HG03354 (cell line): ENCODE data around the gene MOB3C.

ENCODE experiments used
- ATAC-seq: cut with Tn5 transposase; IDR thresholded peaks from one replicate; pipeline ENCODE4 v1.9.1; 2021; ENCODE audit warnings: mild to moderate bottlenecking; ENCODE audit not compliant: unreplicated experiment, poor library complexity, severe bottlenecking

The MOB3C gene

GRCh38 chr1:46611691-46612221, 4.9 kb downstream of the MOB3C start:
- ATAC-seq: no peak

- no peak for ATAC-seq
Measured at GRCh38 chr1:46607345-46608130, 9.1 kb downstream of the MOB3C start.

GRCh38 chr1:46606255-46606965, 10.2 kb downstream of the MOB3C start:
- no peak for ATAC-seq

GRCh38 chr1:46605232-46605631, 11.4 kb downstream of the MOB3C start:
- no peak for ATAC-seq

- peak; percentile 96 for ATAC-seq
Measured at GRCh38 chr1:46603858-46604549, 12.6 kb downstream of the MOB3C start, which contains the start of gene MKNK1. MKNK1 (minus strand) TSS chr1:46604268; CDS start chr1:46583327, 20,941 bp downstream.

GRCh38 chr1:46603481-46603857, 13.1 kb downstream of the MOB3C start:
- ATAC-seq: no peak

- ATAC-seq: no peak
Measured at GRCh38 chr1:46601257-46602007, 15.2 kb downstream of the MOB3C start.

- no peak for ATAC-seq
Measured at GRCh38 chr1:46599059-46599970, 17.3 kb downstream of the MOB3C start.

GRCh38 chr1:46596846-46597245, 19.8 kb downstream of the MOB3C start:
- no peak for ATAC-seq

- ATAC-seq: no peak
Measured at GRCh38 chr1:46596036-46596435, 20.6 kb downstream of the MOB3C start.

- ATAC-seq: no peak
Measured at GRCh38 chr1:46595127-46595526, 21.5 kb downstream of the MOB3C start.

GRCh38 chr1:46594063-46594462, 22.5 kb downstream of the MOB3C start:
- no peak for ATAC-seq

- no peak for ATAC-seq
Measured at GRCh38 chr1:46592823-46593222, 23.8 kb downstream of the MOB3C start.

GRCh38 chr1:46589529-46589928, 27.1 kb downstream of the MOB3C start:
- ATAC-seq: no peak

- no peak for ATAC-seq
Measured at GRCh38 chr1:46587069-46587468, 29.5 kb downstream of the MOB3C start.

- ATAC-seq: no peak
Measured at GRCh38 chr1:46585312-46585938, 31.2 kb downstream of the MOB3C start.

- no peak for ATAC-seq
Measured at GRCh38 chr1:46583494-46583893, 33.1 kb downstream of the MOB3C start.

GRCh38 chr1:46582972-46583371, 33.6 kb downstream of the MOB3C start:
- ATAC-seq: no peak
